ENCODE data around the gene ZNF275. TPM values are rescaled to one million over a fixed set of nuclear protein-coding genes. Genes with fewer than 3 reads are reported as not detected.
"Not testable (repeated sequence)": the region's sequence is repeated elsewhere in the genome, so short reads cannot be mapped to it uniquely, and the experiment has no call there.

Gene ZNF275
- 10 to 100 TPM; 18.5 to 19.4 (median 18.8) TPM for polyA plus RNA-seq (ENCODE audit: insufficient read length in 3 of 3)

GRCh38 chrX:153333821-153334653 is at the start of gene ZNF275:
TSS of gene ZNF275 (plus strand) at chrX:153334153. CDS start at chrX:153336680, 2,527 bp downstream.
- DNase-seq (ENCODE audit: low read depth in 3 of 3, low spot score in 2 of 3): peak in 2 of 3 donors; percentile 41 to 47

GRCh38 chrX:153285678-153286077 is 48.3 kb upstream of the ZNF275 start:
- DNase-seq (ENCODE audit: low read depth in 3 of 3, low spot score in 2 of 3): not testable (repeated sequence)

GRCh38 chrX:153288807-153289206 is 45.1 kb upstream of the ZNF275 start:
- DNase-seq (ENCODE audit: low read depth in 3 of 3, low spot score in 2 of 3): not testable (repeated sequence)

- DNase-seq (ENCODE audit: low read depth in 3 of 3, low spot score in 2 of 3): not testable (repeated sequence)
These were observed 40.4 kb upstream of the ZNF275 start for GRCh38 chrX:153293485-153294071.

GRCh38 chrX:153297376-153297775 is 36.6 kb upstream of the ZNF275 start:
- no peak for DNase-seq (ENCODE audit: low read depth in 3 of 3, low spot score in 2 of 3)

- no peak for DNase-seq (ENCODE audit: low read depth in 3 of 3, low spot score in 2 of 3)
These were observed 34.1 kb upstream of the ZNF275 start for GRCh38 chrX:153299855-153300254.

GRCh38 chrX:153301746-153302145 is 32.2 kb upstream of the ZNF275 start:
- no peak for DNase-seq (ENCODE audit: low read depth in 3 of 3, low spot score in 2 of 3)

GRCh38 chrX:153302796-153303195 is 31.2 kb upstream of the ZNF275 start:
- DNase-seq (ENCODE audit: low read depth in 3 of 3, low spot score in 2 of 3): no peak

GRCh38 chrX:153303276-153304262 is 30.4 kb upstream of the ZNF275 start:
- no peak for DNase-seq (ENCODE audit: low read depth in 3 of 3, low spot score in 2 of 3)

GRCh38 chrX:153304988-153305736 is 28.8 kb upstream of the ZNF275 start:
- no peak for DNase-seq (ENCODE audit: low read depth in 3 of 3, low spot score in 2 of 3)

- DNase-seq (ENCODE audit: low read depth in 3 of 3, low spot score in 2 of 3): no peak
These were observed 28.0 kb upstream of the ZNF275 start for GRCh38 chrX:153305972-153306371.

- DNase-seq (ENCODE audit: low read depth in 3 of 3, low spot score in 2 of 3): no peak
These were observed 27.3 kb upstream of the ZNF275 start for GRCh38 chrX:153306527-153307115.

GRCh38 chrX:153307276-153308178 is 26.4 kb upstream of the ZNF275 start:
- DNase-seq (ENCODE audit: low read depth in 3 of 3, low spot score in 2 of 3): no peak

GRCh38 chrX:153310901-153311300 is 23.1 kb upstream of the ZNF275 start:
- DNase-seq (ENCODE audit: low read depth in 3 of 3, low spot score in 2 of 3): no peak

- DNase-seq (ENCODE audit: low read depth in 3 of 3, low spot score in 2 of 3): no peak
These were observed 21.9 kb upstream of the ZNF275 start for GRCh38 chrX:153312041-153312440.

- DNase-seq (ENCODE audit: low read depth in 3 of 3, low spot score in 2 of 3): no peak
These were observed 21.1 kb upstream of the ZNF275 start for GRCh38 chrX:153312842-153313241.

- DNase-seq (ENCODE audit: low read depth in 3 of 3, low spot score in 2 of 3): no peak
These were observed 16.6 kb upstream of the ZNF275 start for GRCh38 chrX:153317306-153317705.

GRCh38 chrX:153317996-153318722 is 15.8 kb upstream of the ZNF275 start:
- no peak for DNase-seq (ENCODE audit: low read depth in 3 of 3, low spot score in 2 of 3)
